Gastroesophageal sphincter (tissue), 4 donors: ENCODE measurements around the gene ARL6IP5. TPM values are rescaled to one million over a fixed set of nuclear protein-coding genes. Genes with fewer than 3 reads are reported as not detected.

Source experiments
- ATAC-seq: fragments of 150-250 bp; one replicate; pipeline ENCODE4 v1.9.1; 2016; ENCODE audit warnings: mild to moderate bottlenecking, moderate library complexity
- H3K27ac ChIP-seq, 4 donors: fragments of 200-600 bp; sonication (generic) in 3 of 4; 1 replicate in 3 of 4; 2 replicates in 1 of 4; pipeline ENCODE4 v1.5.1; 2016 to 2019
- H3K27me3 ChIP-seq: fragments of 200-600 bp; sonication (generic); one replicate; pipeline ENCODE4 v1.5.1; 2019
- H3K36me3 ChIP-seq, 2 donors: fragments of 200-600 bp; sonication (generic); one replicate each; pipeline ENCODE4 v1.5.1; 2019; ENCODE audit warnings: control low read depth in 1 of 2
- H3K4me1 ChIP-seq, 3 donors: fragments of 200-600 bp; sonication (generic); 1 replicate in 2 of 3; 2 replicates in 1 of 3; pipeline ENCODE4 v1.5.1; 2016 to 2019; ENCODE audit warnings: control low read depth in 2 of 3
- H3K4me3 ChIP-seq, 2 donors: fragments of 200-600 bp; sonication (generic); one replicate each; pipeline ENCODE4 v1.5.1; 2019; ENCODE audit warnings: mild to moderate bottlenecking in 1 of 2, moderate library complexity in 1 of 2
- H3K9me3 ChIP-seq, 3 donors: fragments of 200-600 bp; sonication (generic); one replicate each; pipeline ENCODE4 v1.5.1; 2017 to 2019; ENCODE audit warnings: control low read depth in 2 of 3
- CTCF ChIP-seq, 4 experiments: fragments of 200-600 bp in 2 of 4; fragments of 450-650 bp in 2 of 4; sonication (generic) in 1 of 4; IDR thresholded peaks; one replicate each; pipeline ENCODE4 v1.5.1; 2017 to 2019; ENCODE audit warnings: antibody characterized with exemption in 4 of 4, mild to moderate bottlenecking in 2 of 4, moderate library complexity in 2 of 4
- EP300 ChIP-seq: sonication (generic); formaldehyde crosslinking; IDR thresholded peaks from one replicate; pipeline ENCODE4 v1.6.1; 2017; ENCODE audit warnings: antibody characterized with exemption, mild to moderate bottlenecking
- POLR2A ChIP-seq, 2 donors: fragments of 450-650 bp; IDR thresholded peaks; one replicate each; pipeline ENCODE4 v1.6.1; 2017; ENCODE audit warnings: antibody characterized with exemption in 2 of 2, mild to moderate bottlenecking in 2 of 2, moderate library complexity in 1 of 2
- POLR2AphosphoS5 ChIP-seq: sonication (generic); formaldehyde crosslinking; IDR thresholded peaks from one replicate; pipeline ENCODE4 v1.6.1; 2017; ENCODE audit warnings: antibody characterized with exemption
- WGBS, 2 donors: methylation state at CpG; one replicate each; pipeline ENCODE4 v1.1.5; 2018; ENCODE audit warnings: low coverage in 1 of 2; 5-methylcytosine and 5-hydroxymethylcytosine counted together
- total RNA-seq, 4 donors: library from RNA; depleted of rRNA; stranded (reverse); fragments of >200 nt; gene quantifications; one replicate each; pipeline ENCODE4 v1.1.0, GENCODE V29; 2016

Gene ARL6IP5
- total RNA-seq, 4 donors from 2014 or later, result 153 to 184 (median 170) TPM

- no peak overlapping the region for H3K27ac ChIP-seq
- no peaks in the 10 kb centered on the region for H3K9me3 ChIP-seq
- no peak for TF ChIP-seq POLR2A (IDR thresholded peaks at IDR 0.05)
- H3K27me3 ChIP-seq, result no peaks in the 10 kb centered on the region
- WGBS, 2 donors, result 62 to 69% methylated on average over 3 of the region's 3 CpGs
- no peak overlapping the region for H3K4me3 ChIP-seq
- H3K4me1 ChIP-seq, result peaks cover 0 to 4% (median 0%) of the 10 kb centered on the region in 3 donors
- no peaks in the 10 kb centered on the region for H3K36me3 ChIP-seq
- ATAC-seq, result no peak
These were observed 28.8 kb downstream of the ARL6IP5 start for GRCh38 chr3:69113536-69113935.

DNA sequence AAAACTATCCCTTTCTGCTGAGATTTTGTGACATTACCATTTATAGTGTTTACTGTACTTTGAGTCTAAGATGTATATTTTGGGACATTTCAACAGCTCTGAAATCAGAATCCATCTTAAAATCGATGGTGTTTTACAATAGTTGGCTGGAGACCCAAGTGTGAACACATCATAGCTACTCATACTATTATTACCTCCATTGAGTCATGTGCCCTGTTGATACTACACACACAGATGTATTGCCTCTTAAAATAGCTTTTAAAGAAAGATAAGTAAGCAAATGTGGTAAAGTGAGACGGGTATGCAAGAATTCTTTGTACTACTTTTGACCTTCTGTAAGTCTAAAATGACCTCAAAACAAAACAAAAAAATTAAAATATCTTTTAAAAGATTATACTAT, 31.0 kb downstream of the ARL6IP5 start:
- WGBS, 2 donors, result 44 to 67% methylated on average over 1 to 2 of the region's 2 CpGs
- no peak overlapping the region for H3K4me3 ChIP-seq
- no peak for TF ChIP-seq CTCF (IDR thresholded peaks at IDR 0.05)
- no peak for TF ChIP-seq POLR2AphosphoS5
- TF ChIP-seq POLR2A (IDR thresholded peaks at IDR 0.05), result no peak
- no peak for TF ChIP-seq EP300
- peaks cover 0 to 4% (median 0%) of the 10 kb centered on the region in 3 donors for H3K4me1 ChIP-seq
- H3K36me3 ChIP-seq, result no peaks in the 10 kb centered on the region
- no peak for ATAC-seq
- no peak overlapping the region for H3K27ac ChIP-seq
- no peaks in the 10 kb centered on the region for H3K9me3 ChIP-seq
- H3K27me3 ChIP-seq, result no peaks in the 10 kb centered on the region

- no peaks in the 10 kb centered on the region for H3K9me3 ChIP-seq
- peaks cover 0 to 5% (median 0%) of the 10 kb centered on the region in 3 donors for H3K4me1 ChIP-seq
- H3K4me3 ChIP-seq, result no peak overlapping the region
- H3K27me3 ChIP-seq, result no peaks in the 10 kb centered on the region
- TF ChIP-seq EP300 (no peak), POLR2AphosphoS5 (no peak), POLR2A (IDR thresholded peaks at IDR 0.05) (no peak), CTCF (IDR thresholded peaks at IDR 0.05) (no peak)
- H3K36me3 ChIP-seq, result no peaks in the 10 kb centered on the region
- H3K27ac ChIP-seq, result no peak overlapping the region
- WGBS, 2 donors, result 72 to 78% methylated on average over 4 of the region's 4 CpGs
- ATAC-seq, result no peak
These were observed 31.4 kb downstream of the ARL6IP5 start for GRCh38 chr3:69116162-69116561.

- no peaks in the 10 kb centered on the region for H3K9me3 ChIP-seq
- H3K4me3 ChIP-seq, result no peak overlapping the region
- H3K4me1 ChIP-seq, result peaks cover 0 to 11% (median 0%) of the 10 kb centered on the region in 3 donors
- H3K27ac ChIP-seq, result no peak overlapping the region
- no peak for TF ChIP-seq POLR2A (IDR thresholded peaks at IDR 0.05)
- no peak for TF ChIP-seq CTCF (IDR thresholded peaks at IDR 0.05)
- no peak for TF ChIP-seq POLR2AphosphoS5
- no peak for TF ChIP-seq EP300
- no peaks in the 10 kb centered on the region for H3K36me3 ChIP-seq
- 75 to 83% methylated on average over 2 to 3 of the region's 3 CpGs for WGBS, 2 donors
- no peak for ATAC-seq
- H3K27me3 ChIP-seq, result no peaks in the 10 kb centered on the region
These were observed 32.2 kb downstream of the ARL6IP5 start for GRCh38 chr3:69116897-69117296.

DNA sequence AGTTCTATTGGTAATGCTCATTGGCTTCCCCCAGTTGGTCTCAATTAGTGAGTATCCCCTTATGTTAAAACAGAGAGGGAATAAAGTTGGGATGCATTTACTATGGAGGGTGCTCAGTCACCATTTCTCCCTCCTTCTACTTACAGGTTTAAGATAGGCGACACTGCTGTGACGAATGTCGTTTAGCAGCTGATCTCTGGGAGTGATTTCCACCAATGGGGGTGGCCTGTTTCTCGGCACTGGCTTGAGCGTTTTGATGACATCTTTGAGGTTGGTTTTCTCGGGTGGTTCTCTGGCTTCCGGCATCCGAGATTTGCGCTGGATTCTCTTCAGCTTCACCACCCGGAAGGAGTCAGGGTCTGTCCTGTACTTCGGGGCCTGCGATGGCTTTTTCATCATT, 33.8 kb downstream of the ARL6IP5 start:
- Histone ChIP-seq H3K27me3 (no peaks in the 10 kb centered on the region), H3K9me3 (no peaks in the 10 kb centered on the region), H3K4me1 (peaks cover 0 to 17% (median 0%) of the 10 kb centered on the region in 3 donors), H3K4me3 (no peak overlapping the region), H3K27ac (no peak overlapping the region), H3K36me3 (no peaks in the 10 kb centered on the region)
- TF ChIP-seq POLR2AphosphoS5 (no peak), CTCF (IDR thresholded peaks at IDR 0.05) (no peak), POLR2A (IDR thresholded peaks at IDR 0.05) (no peak), EP300 (no peak)
- no peak for ATAC-seq
- WGBS, 2 donors, result 91 to 96% methylated on average over 4 to 10 of the region's 12 CpGs
